Mesodermal cell (in vitro differentiated cells): ENCODE data around the gene EFHC1.
A peak's percentile ranks its signal among the peaks of the same experiment; 100 is the strongest.
"Not testable (repeated sequence)": the region's sequence is repeated elsewhere in the genome, so short reads cannot be mapped to it uniquely, and the experiment has no call there.

Experiments used
- H3K27ac ChIP-seq: 2 replicates; pipeline ENCODE4 v1.7.0; 2013; ENCODE audit warnings: mild to moderate bottlenecking, low read depth, low read length, moderate library complexity; ENCODE audit not compliant: severe bottlenecking
- H3K36me3 ChIP-seq: 2 replicates; pipeline ENCODE4 v1.7.1; 2013; ENCODE audit warnings: mild to moderate bottlenecking, low read length, moderate library complexity; ENCODE audit not compliant: control insufficient read depth, insufficient read depth
- H3K4me1 ChIP-seq: one replicate; pipeline ENCODE4 v1.7.1; 2013; ENCODE audit warnings: mild to moderate bottlenecking, low read length; ENCODE audit not compliant: insufficient read depth, control insufficient read depth, poor library complexity, severe bottlenecking
- H3K4me3 ChIP-seq: 2 replicates; pipeline ENCODE4 v1.7.0; 2013; ENCODE audit warnings: low read length, control low read depth, mild to moderate bottlenecking; ENCODE audit not compliant: insufficient read depth, poor library complexity, severe bottlenecking; ENCODE audit errors: extremely low read depth
- H3K9me3 ChIP-seq: 2 replicates; pipeline ENCODE4 v1.7.1; 2013; ENCODE audit warnings: mild to moderate bottlenecking, low read length, moderate library complexity; ENCODE audit not compliant: control insufficient read depth
- WGBS, 2 experiments: methylation state at CpG; one replicate each; pipeline ENCODE4 v1.1.5; 2013; ENCODE audit warnings: missing lambda C conversion rate in 2 of 2; ENCODE audit not compliant: insufficient coverage in 2 of 2; 5-methylcytosine and 5-hydroxymethylcytosine counted together

The EFHC1 gene

DNA sequence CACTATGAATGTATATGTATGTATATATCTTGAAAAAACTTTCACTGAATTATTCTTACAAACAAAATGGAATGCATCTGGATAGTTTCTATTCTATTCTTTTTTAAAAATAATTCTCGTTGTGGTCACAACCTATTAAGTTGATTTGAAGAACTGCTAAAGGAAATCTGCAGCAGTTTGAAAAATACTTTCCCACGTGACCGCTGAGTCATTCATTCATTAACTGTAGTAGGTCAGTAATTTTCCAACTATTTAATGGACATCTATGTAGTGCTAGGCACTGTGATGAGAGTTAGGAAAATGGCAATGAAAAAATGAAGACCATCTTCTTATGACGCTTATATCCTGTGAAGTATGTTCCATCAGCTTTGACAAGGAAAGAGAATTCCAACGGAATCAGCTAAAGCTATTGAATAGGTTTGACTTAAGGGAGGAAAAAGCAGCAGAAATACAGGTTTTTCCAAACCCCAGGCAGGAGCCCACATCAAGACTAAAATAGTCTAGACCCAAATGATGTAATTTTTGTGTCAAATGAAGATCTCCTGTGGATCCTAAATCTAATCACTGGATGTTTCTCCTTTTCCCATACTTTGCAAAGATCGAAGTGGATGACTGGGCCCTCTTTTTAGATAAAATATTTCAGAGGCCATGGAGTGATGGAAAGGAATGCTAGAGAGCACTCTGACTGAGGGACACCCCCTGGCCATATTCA, 4.1 kb upstream of the EFHC1 start:
- H3K36me3 ChIP-seq: no peaks in the 10 kb centered on the region
- H3K9me3 ChIP-seq: no peaks in the 10 kb centered on the region
- H3K27ac ChIP-seq: no peak overlapping the region
- peaks cover 21% of the 10 kb centered on the region for H3K4me1 ChIP-seq
- no peak overlapping the region for H3K4me3 ChIP-seq
- WGBS, 2 experiments: 60 to 78% methylated on average over 2 to 4 of the region's 6 CpGs

DNA sequence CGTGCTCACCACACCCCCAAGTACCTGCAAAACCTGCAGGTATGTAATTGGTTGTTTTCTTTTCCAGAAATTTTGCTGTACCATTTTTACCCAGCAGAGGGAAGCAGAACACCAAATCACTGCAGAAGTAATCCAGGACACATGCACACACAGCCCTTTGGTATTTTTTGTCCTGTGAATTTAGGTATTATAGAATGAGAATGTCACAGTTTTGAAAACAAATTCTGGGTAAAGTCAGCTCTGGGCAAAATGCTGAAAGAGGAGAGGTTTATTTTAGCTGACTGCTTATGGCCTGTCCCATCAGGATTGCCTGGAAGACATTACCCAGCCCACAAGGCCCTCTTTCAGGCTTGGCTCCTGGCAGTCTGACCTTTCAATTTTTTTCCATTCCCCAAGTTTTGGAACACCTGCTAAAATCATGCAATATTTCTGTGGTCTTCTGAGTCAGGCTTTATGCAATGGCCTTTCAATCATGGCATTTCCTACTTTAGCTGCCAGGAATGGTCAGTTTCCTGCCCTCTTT, 3.5 kb upstream of the EFHC1 start:
- Histone ChIP-seq H3K4me3 (no peak overlapping the region), H3K9me3 (no peaks in the 10 kb centered on the region), H3K27ac (peak overlapping the region; percentile 89), H3K4me1 (peaks cover 23% of the 10 kb centered on the region), H3K36me3 (no peaks in the 10 kb centered on the region)
- WGBS, 2 experiments: no CpG with 5 or more reads among the region's 1 CpG

- WGBS, 2 experiments: 83 to 85% methylated on average over 2 to 5 of the region's 5 CpGs
- Histone ChIP-seq H3K36me3 (no peaks in the 10 kb centered on the region), H3K9me3 (no peaks in the 10 kb centered on the region), H3K4me3 (no peak overlapping the region), H3K4me1 (peaks cover 25% of the 10 kb centered on the region), H3K27ac (peak overlapping the region; percentile 89)
Observed at GRCh38 chr6:52417675-52418111, 2.4 kb upstream of the EFHC1 start.

GRCh38 chr6:52418606-52419005, 1.5 kb upstream of the EFHC1 start:
- no peaks in the 10 kb centered on the region for H3K9me3 ChIP-seq
- H3K27ac ChIP-seq: no peak overlapping the region
- 90 to 100% methylated on average over 1 of the region's 2 CpGs for WGBS, 2 experiments
- no peak overlapping the region for H3K4me3 ChIP-seq
- H3K36me3 ChIP-seq: no peaks in the 10 kb centered on the region
- peaks cover 34% of the 10 kb centered on the region for H3K4me1 ChIP-seq

DNA sequence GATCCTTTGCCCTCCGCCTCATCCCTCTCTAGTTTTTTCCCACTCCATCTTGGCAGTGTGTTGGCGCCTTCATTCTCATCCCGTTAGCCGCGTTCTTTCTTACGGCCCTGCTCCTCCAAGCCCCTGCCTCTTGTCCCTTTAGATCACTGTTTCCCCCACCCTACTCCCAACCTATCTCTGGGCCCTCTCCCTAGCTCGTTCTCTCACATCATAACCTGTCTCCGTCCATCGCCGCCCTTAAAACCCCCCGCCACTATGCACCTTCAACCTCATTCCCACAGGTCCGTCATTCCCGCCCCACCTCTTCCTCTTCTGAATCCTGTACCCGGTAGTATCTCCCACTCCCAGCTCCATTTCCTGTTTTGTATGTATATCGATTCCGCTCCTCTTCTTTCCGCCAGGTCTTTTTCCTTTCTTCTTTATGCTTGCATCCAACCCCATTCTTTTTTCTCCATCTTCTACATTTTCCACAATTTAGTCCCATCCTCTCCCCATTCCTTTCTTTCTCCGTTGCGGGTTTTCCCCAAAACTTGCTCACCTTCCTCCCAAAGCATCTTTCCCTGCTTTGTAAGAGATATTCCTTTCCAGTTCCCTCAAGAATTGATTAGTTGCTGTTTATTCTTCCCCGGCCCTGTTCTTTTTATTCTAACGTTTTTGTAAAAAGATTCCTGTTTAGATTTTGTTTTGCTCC, 671 bp downstream of the EFHC1 start:
- H3K9me3 ChIP-seq: no peaks in the 10 kb centered on the region
- peak overlapping the region; percentile 92 for H3K27ac ChIP-seq
- 0% methylated on average over 19 to 20 of the region's 21 CpGs for WGBS, 2 experiments
- peak overlapping the region; percentile 76 for H3K4me3 ChIP-seq
- no peaks in the 10 kb centered on the region for H3K36me3 ChIP-seq
- H3K4me1 ChIP-seq: peaks cover 46% of the 10 kb centered on the region

- 100% methylated on average over 1 of the region's 2 CpGs for WGBS, 2 experiments
- H3K36me3 ChIP-seq: no peaks in the 10 kb centered on the region
- H3K9me3 ChIP-seq: no peaks in the 10 kb centered on the region
- H3K27ac ChIP-seq: no peak overlapping the region
- peaks cover 41% of the 10 kb centered on the region for H3K4me1 ChIP-seq
- no peak overlapping the region for H3K4me3 ChIP-seq
Observed at GRCh38 chr6:52422156-52422555, 2.0 kb downstream of the EFHC1 start.

DNA sequence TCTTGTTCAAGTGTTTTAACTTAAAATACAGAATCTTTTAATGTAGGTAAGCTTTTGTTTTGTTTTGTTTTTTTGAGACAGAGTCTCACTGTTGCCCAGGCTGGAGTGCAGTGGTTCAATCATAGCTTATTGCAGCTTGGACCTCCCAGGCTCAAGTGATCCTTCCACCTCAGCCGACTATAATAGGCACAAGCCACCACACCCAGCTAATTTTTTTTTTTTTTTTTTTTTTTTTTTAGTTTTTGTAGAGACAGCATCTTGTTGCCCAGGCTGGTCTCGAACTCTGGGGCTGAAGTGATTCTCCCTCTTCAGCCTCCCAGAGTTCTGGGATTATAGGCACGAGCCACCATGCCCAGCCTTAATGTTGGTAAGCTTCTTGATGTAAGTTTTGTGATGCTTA, 3.3 kb downstream of the EFHC1 start:
- H3K36me3 ChIP-seq: peaks cover 6% of the 10 kb centered on the region
- H3K9me3 ChIP-seq: no peaks in the 10 kb centered on the region
- WGBS, 2 experiments: no CpG with 5 or more reads among the region's 3 CpGs
- H3K4me1 ChIP-seq: peaks cover 32% of the 10 kb centered on the region
- no peak overlapping the region for H3K4me3 ChIP-seq
- peak overlapping the region; percentile 97 for H3K27ac ChIP-seq

DNA sequence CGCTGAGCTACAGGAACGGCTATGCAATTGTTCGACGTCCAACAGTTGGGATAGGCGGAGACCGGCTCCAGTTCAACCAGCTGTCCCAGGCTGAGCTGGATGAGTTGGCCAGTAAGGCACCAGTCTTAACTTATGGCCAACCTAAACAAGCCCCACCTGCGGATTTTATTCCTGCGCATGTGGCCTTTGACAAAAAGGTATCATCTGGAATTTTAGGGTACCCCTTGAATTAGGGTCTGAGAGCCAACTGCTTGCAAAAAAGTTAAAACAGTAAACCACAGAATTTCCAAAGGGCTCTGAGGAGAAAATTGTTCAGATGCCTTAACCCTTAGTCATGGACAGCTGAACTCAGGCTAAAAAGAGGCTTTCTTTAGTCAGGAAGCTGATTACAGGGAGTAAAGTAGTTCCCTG, 3.8 kb downstream of the EFHC1 start:
- Histone ChIP-seq H3K27ac (peak overlapping the region; percentile 97), H3K36me3 (peaks cover 6% of the 10 kb centered on the region), H3K4me1 (peaks cover 30% of the 10 kb centered on the region), H3K4me3 (no peak overlapping the region), H3K9me3 (no peaks in the 10 kb centered on the region)
- 70 to 76% methylated on average over 6 to 8 of the region's 8 CpGs for WGBS, 2 experiments

- no CpG with 5 or more reads among the region's 2 CpGs for whole genome bisulfite sequencing, 2 experiments
- H3K27ac ChIP-seq: peak overlapping the region; percentile 97
- no peaks in the 10 kb centered on the region for H3K9me3 ChIP-seq
- no peak overlapping the region for H3K4me3 ChIP-seq
- H3K36me3 ChIP-seq: peaks cover 6% of the 10 kb centered on the region
- peaks cover 25% of the 10 kb centered on the region for H3K4me1 ChIP-seq
Observed at GRCh38 chr6:52424513-52424912, 4.4 kb downstream of the EFHC1 start.

GRCh38 chr6:52426667-52427066, 6.5 kb downstream of the EFHC1 start:
- H3K4me1 ChIP-seq: peaks cover 24% of the 10 kb centered on the region
- H3K36me3 ChIP-seq: peaks cover 6% of the 10 kb centered on the region
- no peaks in the 10 kb centered on the region for H3K9me3 ChIP-seq
- no peak overlapping the region for H3K27ac ChIP-seq
- H3K4me3 ChIP-seq: no peak overlapping the region

- WGBS, 2 experiments: 100% methylated on average over 1 to 2 of the region's 4 CpGs
- H3K27ac ChIP-seq, H3K9me3 ChIP-seq, H3K4me1 ChIP-seq, H3K36me3 ChIP-seq, H3K4me3 ChIP-seq: not testable (repeated sequence)
Observed at GRCh38 chr6:52433294-52433693, 13.2 kb downstream of the EFHC1 start.
